K562 (cell line): Measurements from ENCODE around the gene KRTAP10-9. TPM values are rescaled to one million over a fixed set of nuclear protein-coding genes. Genes with fewer than 3 reads are reported as not detected.

Experiments
- ETV6 ChIP-seq, 3 experiments: fragments of 150-350 bp in 1 of 3; sonication (generic) in 1 of 3; formaldehyde crosslinking in 1 of 3; IDR thresholded peaks; 2 replicates each; pipeline versions ENCODE4 v1.6.1 to v1.8.0; 2014 to 2022; ENCODE audit warnings: borderline replicate concordance in 2 of 3, low read depth in 2 of 3, antibody characterized with exemption in 1 of 3, low read length in 1 of 3, mild to moderate bottlenecking in 1 of 3, missing genetic modification reagents in 1 of 3
- GTF2E2 ChIP-seq: fragments of 200-800 bp; sonication (Bioruptor generic); IDR thresholded peaks from 2 replicates; pipeline ENCODE4 v1.6.1; 2016; ENCODE audit warnings: missing genetic modification characterization, missing compliant biosample characterization
- NCOR1 ChIP-seq: fragments of 450-650 bp; IDR thresholded peaks from 2 replicates; pipeline ENCODE4 v1.6.1; 2016; ENCODE audit warnings: mild to moderate bottlenecking, moderate library complexity
- PURB ChIP-seq: sonication (generic); formaldehyde crosslinking; IDR thresholded peaks from 2 replicates; pipeline ENCODE4 v1.9.0; 2021; ENCODE audit warnings: low read depth, mild to moderate bottlenecking, missing genetic modification reagents
- SAFB ChIP-seq: fragments of 200-400 bp; formaldehyde crosslinking; IDR thresholded peaks from 2 replicates; pipeline ENCODE4 v1.6.1; 2017; ENCODE audit warnings: low read depth, low read length, borderline replicate concordance
- polyA plus RNA-seq, 8 experiments: library from polyadenylated mRNA; depleted of rRNA in 4 of 8; stranded (reverse) in 5 of 8; unstranded in 3 of 8; fragments of >200 nt; fragmentation: Nextera tagmentation in 2 of 8; fragmentation: Illumina TruSeq in 1 of 8; extraction: Ambion mirVana in 2 of 8; extraction: Trizol in 1 of 8; gene quantifications; 2 replicates each; pipeline versions ENCODE4 v1.2.1 to v1.2.3, GENCODE V29; 2011 to 2014; ENCODE audit warnings: inconsistent platforms in 1 of 8, missing spikeins in 1 of 8
- total RNA-seq, 7 experiments: library from RNA; depleted of rRNA in 6 of 7; stranded (reverse); fragments of >200 nt in 6 of 7; fragmentation: Illumina TruSeq in 2 of 7; extraction: Trizol in 2 of 7; gene quantifications; 2 replicates each; pipeline versions ENCODE4 v1.2.1 to v1.2.3, GENCODE V29; 2011 to 2021; ENCODE audit warnings: low replicate concordance in 1 of 7
- TF ChIP-seq, protein P1 (sequence below): fragments of 250-450 bp; sonication (Bioruptor Pico); IDR thresholded peaks from 2 replicates; pipeline ENCODE4 v1.5.0; 2020; ENCODE audit warnings: mild to moderate bottlenecking, borderline replicate concordance
- TF ChIP-seq, protein P2 (sequence below): fragments of 450-650 bp; IDR thresholded peaks from 2 replicates; pipeline ENCODE4 v1.6.1; 2016; ENCODE audit warnings: mild to moderate bottlenecking, moderate library complexity
- TF ChIP-seq, protein P3 (sequence below): fragments of 200-800 bp; sonication (Bioruptor generic); IDR thresholded peaks from 2 replicates; pipeline ENCODE4 v1.6.1; 2016; ENCODE audit warnings: missing genetic modification characterization, missing compliant biosample characterization

KRTAP10-9 gene
- total and polyA plus RNA-seq, 9 of the 15 experiments (the other 6 are each of a cell fraction or from before 2014, with no cell fraction given), result not detected

DNA sequence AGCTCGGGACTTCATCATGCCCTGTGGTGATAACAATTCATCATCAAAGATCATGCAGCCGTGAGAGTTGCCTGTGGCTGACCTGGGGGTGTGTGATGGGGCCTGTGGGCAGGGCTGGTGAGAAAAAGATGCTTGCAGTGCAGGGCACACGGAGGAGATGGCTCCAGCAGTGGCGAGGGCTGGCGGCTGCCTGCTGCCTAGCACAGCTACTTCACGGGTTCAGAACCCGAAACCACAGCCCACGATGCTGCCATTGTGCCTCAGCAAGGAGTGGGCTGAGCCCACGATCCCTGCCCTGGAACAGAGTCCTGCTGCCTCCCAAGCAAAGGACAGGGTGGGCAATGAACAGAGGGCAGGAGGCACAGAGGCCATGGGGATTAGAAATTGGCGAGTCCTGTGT is 631 bp upstream of the KRTAP10-9 start (continued):
- TF ChIP-seq, protein P1, sequence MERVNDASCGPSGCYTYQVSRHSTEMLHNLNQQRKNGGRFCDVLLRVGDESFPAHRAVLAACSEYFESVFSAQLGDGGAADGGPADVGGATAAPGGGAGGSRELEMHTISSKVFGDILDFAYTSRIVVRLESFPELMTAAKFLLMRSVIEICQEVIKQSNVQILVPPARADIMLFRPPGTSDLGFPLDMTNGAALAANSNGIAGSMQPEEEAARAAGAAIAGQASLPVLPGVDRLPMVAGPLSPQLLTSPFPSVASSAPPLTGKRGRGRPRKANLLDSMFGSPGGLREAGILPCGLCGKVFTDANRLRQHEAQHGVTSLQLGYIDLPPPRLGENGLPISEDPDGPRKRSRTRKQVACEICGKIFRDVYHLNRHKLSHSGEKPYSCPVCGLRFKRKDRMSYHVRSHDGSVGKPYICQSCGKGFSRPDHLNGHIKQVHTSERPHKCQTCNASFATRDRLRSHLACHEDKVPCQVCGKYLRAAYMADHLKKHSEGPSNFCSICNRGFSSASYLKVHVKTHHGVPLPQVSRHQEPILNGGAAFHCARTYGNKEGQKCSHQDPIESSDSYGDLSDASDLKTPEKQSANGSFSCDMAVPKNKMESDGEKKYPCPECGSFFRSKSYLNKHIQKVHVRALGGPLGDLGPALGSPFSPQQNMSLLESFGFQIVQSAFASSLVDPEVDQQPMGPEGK (CRISPR knock-in tag), result no peak
- no peak for TF ChIP-seq GTF2E2
- no peak for TF ChIP-seq ETV6 (IDR thresholded peaks at IDR 0.05; ENCODE audit: borderline replicate concordance in 1 of 2, low read depth in 2 of 2, low read length in 1 of 2)
- no peak for TF ChIP-seq ETV6 (CRISPR knock-in tag; IDR thresholded peaks at IDR 0.05; ENCODE audit: borderline replicate concordance)
- TF ChIP-seq, protein P2, sequence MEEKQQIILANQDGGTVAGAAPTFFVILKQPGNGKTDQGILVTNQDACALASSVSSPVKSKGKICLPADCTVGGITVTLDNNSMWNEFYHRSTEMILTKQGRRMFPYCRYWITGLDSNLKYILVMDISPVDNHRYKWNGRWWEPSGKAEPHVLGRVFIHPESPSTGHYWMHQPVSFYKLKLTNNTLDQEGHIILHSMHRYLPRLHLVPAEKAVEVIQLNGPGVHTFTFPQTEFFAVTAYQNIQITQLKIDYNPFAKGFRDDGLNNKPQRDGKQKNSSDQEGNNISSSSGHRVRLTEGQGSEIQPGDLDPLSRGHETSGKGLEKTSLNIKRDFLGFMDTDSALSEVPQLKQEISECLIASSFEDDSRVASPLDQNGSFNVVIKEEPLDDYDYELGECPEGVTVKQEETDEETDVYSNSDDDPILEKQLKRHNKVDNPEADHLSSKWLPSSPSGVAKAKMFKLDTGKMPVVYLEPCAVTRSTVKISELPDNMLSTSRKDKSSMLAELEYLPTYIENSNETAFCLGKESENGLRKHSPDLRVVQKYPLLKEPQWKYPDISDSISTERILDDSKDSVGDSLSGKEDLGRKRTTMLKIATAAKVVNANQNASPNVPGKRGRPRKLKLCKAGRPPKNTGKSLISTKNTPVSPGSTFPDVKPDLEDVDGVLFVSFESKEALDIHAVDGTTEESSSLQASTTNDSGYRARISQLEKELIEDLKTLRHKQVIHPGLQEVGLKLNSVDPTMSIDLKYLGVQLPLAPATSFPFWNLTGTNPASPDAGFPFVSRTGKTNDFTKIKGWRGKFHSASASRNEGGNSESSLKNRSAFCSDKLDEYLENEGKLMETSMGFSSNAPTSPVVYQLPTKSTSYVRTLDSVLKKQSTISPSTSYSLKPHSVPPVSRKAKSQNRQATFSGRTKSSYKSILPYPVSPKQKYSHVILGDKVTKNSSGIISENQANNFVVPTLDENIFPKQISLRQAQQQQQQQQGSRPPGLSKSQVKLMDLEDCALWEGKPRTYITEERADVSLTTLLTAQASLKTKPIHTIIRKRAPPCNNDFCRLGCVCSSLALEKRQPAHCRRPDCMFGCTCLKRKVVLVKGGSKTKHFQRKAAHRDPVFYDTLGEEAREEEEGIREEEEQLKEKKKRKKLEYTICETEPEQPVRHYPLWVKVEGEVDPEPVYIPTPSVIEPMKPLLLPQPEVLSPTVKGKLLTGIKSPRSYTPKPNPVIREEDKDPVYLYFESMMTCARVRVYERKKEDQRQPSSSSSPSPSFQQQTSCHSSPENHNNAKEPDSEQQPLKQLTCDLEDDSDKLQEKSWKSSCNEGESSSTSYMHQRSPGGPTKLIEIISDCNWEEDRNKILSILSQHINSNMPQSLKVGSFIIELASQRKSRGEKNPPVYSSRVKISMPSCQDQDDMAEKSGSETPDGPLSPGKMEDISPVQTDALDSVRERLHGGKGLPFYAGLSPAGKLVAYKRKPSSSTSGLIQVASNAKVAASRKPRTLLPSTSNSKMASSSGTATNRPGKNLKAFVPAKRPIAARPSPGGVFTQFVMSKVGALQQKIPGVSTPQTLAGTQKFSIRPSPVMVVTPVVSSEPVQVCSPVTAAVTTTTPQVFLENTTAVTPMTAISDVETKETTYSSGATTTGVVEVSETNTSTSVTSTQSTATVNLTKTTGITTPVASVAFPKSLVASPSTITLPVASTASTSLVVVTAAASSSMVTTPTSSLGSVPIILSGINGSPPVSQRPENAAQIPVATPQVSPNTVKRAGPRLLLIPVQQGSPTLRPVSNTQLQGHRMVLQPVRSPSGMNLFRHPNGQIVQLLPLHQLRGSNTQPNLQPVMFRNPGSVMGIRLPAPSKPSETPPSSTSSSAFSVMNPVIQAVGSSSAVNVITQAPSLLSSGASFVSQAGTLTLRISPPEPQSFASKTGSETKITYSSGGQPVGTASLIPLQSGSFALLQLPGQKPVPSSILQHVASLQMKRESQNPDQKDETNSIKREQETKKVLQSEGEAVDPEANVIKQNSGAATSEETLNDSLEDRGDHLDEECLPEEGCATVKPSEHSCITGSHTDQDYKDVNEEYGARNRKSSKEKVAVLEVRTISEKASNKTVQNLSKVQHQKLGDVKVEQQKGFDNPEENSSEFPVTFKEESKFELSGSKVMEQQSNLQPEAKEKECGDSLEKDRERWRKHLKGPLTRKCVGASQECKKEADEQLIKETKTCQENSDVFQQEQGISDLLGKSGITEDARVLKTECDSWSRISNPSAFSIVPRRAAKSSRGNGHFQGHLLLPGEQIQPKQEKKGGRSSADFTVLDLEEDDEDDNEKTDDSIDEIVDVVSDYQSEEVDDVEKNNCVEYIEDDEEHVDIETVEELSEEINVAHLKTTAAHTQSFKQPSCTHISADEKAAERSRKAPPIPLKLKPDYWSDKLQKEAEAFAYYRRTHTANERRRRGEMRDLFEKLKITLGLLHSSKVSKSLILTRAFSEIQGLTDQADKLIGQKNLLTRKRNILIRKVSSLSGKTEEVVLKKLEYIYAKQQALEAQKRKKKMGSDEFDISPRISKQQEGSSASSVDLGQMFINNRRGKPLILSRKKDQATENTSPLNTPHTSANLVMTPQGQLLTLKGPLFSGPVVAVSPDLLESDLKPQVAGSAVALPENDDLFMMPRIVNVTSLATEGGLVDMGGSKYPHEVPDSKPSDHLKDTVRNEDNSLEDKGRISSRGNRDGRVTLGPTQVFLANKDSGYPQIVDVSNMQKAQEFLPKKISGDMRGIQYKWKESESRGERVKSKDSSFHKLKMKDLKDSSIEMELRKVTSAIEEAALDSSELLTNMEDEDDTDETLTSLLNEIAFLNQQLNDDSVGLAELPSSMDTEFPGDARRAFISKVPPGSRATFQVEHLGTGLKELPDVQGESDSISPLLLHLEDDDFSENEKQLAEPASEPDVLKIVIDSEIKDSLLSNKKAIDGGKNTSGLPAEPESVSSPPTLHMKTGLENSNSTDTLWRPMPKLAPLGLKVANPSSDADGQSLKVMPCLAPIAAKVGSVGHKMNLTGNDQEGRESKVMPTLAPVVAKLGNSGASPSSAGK, result no peak
- no peak for TF ChIP-seq PURB (CRISPR knock-in tag)
- TF ChIP-seq SAFB, result no peak
- TF ChIP-seq NCOR1, result no peak
- TF ChIP-seq, protein P3, sequence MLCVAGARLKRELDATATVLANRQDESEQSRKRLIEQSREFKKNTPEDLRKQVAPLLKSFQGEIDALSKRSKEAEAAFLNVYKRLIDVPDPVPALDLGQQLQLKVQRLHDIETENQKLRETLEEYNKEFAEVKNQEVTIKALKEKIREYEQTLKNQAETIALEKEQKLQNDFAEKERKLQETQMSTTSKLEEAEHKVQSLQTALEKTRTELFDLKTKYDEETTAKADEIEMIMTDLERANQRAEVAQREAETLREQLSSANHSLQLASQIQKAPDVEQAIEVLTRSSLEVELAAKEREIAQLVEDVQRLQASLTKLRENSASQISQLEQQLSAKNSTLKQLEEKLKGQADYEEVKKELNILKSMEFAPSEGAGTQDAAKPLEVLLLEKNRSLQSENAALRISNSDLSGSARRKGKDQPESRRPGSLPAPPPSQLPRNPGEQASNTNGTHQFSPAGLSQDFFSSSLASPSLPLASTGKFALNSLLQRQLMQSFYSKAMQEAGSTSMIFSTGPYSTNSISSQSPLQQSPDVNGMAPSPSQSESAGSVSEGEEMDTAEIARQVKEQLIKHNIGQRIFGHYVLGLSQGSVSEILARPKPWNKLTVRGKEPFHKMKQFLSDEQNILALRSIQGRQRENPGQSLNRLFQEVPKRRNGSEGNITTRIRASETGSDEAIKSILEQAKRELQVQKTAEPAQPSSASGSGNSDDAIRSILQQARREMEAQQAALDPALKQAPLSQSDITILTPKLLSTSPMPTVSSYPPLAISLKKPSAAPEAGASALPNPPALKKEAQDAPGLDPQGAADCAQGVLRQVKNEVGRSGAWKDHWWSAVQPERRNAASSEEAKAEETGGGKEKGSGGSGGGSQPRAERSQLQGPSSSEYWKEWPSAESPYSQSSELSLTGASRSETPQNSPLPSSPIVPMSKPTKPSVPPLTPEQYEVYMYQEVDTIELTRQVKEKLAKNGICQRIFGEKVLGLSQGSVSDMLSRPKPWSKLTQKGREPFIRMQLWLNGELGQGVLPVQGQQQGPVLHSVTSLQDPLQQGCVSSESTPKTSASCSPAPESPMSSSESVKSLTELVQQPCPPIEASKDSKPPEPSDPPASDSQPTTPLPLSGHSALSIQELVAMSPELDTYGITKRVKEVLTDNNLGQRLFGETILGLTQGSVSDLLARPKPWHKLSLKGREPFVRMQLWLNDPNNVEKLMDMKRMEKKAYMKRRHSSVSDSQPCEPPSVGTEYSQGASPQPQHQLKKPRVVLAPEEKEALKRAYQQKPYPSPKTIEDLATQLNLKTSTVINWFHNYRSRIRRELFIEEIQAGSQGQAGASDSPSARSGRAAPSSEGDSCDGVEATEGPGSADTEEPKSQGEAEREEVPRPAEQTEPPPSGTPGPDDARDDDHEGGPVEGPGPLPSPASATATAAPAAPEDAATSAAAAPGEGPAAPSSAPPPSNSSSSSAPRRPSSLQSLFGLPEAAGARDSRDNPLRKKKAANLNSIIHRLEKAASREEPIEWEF (CRISPR knock-in tag), result no peak
